ENCODE data around the gene SEC31B.
A peak's percentile ranks its signal among the peaks of the same experiment; 100 is the strongest.

Gene SEC31B

DNA sequence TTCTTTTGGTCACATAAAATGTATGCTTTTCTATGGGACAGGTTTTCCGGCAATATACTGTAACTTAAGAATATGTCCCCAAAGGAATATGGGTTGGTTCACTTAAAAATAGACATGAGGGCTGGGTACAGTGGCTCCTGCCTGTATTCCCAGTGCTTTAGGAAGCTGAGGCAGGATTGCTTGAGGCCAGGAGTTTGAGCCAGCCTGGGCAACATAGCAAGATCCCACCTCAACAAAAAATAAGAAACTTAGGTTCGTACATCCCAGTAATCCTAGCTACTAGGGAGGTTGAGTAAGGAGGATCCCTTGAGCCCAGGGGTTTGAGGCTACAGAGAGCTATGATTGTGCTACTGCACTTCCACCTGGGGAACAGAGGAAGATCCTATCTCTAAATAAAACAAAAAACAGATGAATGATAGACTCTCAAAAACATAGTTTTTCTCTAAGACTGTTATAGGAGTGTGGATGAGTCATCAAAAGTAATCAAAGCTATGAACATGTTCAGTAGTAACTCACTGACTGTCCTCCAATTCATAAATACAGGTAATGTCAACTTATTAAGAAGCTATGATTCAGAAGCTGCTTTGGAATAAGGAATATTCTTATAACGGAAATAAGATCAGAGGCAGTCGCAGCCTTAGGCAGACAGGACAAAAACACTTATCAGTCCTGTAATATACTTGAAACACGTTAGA, 2.6 kb upstream of the SEC31B start:
- H4K20me1 ChIP-seq = peaks cover 0 to 42% (median 17%) of the 10 kb centered on the region in 11 experiments; a peak in 15 of 22 replicates
- H3K9me3 ChIP-seq (replicated peaks in 1 of 11) = no peaks in the 10 kb centered on the region
- H3K4me1 ChIP-seq = peaks cover 0 to 5% (median 2%) of the 10 kb centered on the region in 10 experiments; a peak in 7 of 20 replicates
- H3K4me2 ChIP-seq = no peak overlapping the region
- no peak overlapping the region for H3K9ac ChIP-seq
- H3K36me3 ChIP-seq = peaks cover 49 to 81% (median 69%) of the 10 kb centered on the region in 11 experiments
- TF ChIP-seq Cebpa-rat (IDR thresholded peaks at IDR 0.05) = no peak
- no peaks in the 10 kb centered on the region for H3K27me3 ChIP-seq
- no peak overlapping the region for H3K4me3 ChIP-seq
- no peak overlapping the region for H3K27ac ChIP-seq

DNA sequence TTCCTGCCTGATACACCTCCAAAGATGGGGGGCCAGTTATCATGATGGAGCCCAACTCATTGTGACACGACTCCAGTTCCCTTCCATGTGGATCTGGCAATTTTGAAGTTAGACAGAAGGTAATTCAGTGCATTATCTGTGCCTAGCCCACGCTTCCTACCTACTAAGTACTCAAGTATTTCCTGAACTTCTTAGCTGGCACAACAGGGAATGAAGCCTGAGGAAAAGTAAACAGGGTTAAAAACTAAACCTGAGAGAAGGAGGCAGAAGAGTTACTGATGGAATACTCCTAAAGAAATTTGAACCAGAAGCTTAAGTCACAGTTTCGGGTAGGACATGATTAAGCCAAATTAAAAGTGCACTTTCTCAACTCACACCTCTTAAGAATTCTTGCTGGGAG, 1.1 kb upstream of the SEC31B start:
- Histone ChIP-seq H3K27me3 (no peaks in the 10 kb centered on the region), H3K4me1 (no peaks in the 10 kb centered on the region), H3K4me2 (no peak overlapping the region), H3K9me3 (replicated peaks in 1 of 11) (no peaks in the 10 kb centered on the region), H3K27ac (no peak overlapping the region), H3K4me3 (no peak overlapping the region), H4K20me1 (peaks cover 0 to 38% (median 17%) of the 10 kb centered on the region in 11 experiments; a peak in 15 of 22 replicates), H3K9ac (no peak overlapping the region), H3K36me3 (peaks cover 37 to 81% (median 65%) of the 10 kb centered on the region in 11 experiments)
- no peak for TF ChIP-seq Cebpa-rat (IDR thresholded peaks at IDR 0.05)

DNA sequence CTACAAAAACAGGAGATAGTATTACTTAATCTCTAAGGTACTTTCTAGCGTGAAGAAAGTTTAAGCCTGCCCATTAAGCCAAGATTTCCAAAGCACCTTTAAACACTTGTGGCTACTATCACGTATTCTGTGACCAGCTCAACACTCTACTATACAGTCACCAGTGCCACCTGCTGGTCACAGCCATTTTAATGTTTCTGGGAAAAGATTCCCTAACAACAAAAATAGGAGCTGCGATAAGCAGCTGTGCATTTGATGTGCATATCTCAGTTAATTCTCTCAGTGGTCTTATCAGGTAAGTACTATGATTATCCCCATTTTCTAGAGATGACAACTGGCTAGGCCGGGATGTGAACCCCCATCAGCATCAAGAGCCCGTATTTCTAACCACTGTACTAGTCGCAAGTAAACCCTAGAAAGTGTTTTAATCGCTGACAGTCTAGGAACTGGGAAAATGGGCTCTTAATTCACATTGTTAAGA, 860 bp downstream of the SEC31B start:
- Histone ChIP-seq H3K27me3 (no peaks in the 10 kb centered on the region), H3K9me3 (replicated peaks in 1 of 11) (no peaks in the 10 kb centered on the region), H3K4me3 (no peak overlapping the region), H4K20me1 (peaks cover 0 to 26% (median 11%) of the 10 kb centered on the region in 11 experiments; a peak in 13 of 22 replicates), H3K36me3 (peaks cover 21 to 81% (median 59%) of the 10 kb centered on the region in 11 experiments), H3K4me2 (no peak overlapping the region), H3K9ac (no peak overlapping the region), H3K4me1 (no peaks in the 10 kb centered on the region), H3K27ac (no peak overlapping the region)
- TF ChIP-seq Cebpa-rat (IDR thresholded peaks at IDR 0.05) = no peak

DNA sequence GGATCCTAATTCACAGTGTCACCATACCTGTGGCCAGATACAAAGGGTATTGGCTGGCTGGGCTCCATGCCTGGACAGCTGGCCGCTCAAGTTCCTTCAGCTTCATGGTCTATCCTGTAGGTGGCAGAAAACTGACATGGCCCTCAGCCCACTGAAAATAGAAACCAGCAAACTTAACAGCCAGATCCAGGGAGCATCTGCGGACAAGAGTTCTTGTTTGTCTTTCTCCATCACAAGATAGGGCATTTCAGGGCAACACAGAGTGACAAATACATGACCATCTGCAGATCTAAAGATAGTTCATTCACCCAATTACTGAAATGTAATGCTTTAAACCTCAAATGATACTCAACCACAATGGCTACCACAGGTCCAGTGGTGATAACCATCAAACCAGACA, 2.8 kb downstream of the SEC31B start:
- Histone ChIP-seq H3K9ac (no peak overlapping the region), H3K4me2 (no peak overlapping the region), H3K36me3 (peaks cover 17 to 81% (median 55%) of the 10 kb centered on the region in 11 experiments; a peak in 20 of 22 replicates), H3K4me1 (no peaks in the 10 kb centered on the region), H3K27me3 (no peaks in the 10 kb centered on the region), H4K20me1 (peaks cover 0 to 15% (median 0%) of the 10 kb centered on the region in 11 experiments; a peak in 9 of 22 replicates), H3K4me3 (no peak overlapping the region), H3K9me3 (replicated peaks in 1 of 11) (no peaks in the 10 kb centered on the region), H3K27ac (no peak overlapping the region)
- no peak for TF ChIP-seq Cebpa-rat (IDR thresholded peaks at IDR 0.05)

DNA sequence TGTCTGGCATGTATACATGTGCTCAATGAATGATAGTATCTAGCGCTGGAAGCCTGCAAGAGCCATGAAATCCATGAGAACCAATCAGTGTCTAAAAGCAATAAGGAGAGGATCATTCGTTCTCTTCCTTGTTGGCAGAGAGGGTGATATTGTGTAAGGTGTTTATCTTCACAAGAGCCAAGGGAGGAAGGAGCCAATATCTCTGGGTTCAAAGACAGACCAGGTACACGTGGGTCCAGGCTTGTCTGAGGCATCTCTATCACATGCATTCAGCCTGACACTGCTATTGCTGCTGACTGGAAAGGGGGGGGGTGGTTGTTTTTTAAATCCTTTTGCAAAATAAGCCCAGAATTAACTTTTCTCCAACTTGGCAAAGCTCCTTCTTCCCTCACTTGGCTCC, 4.0 kb downstream of the SEC31B start:
- Histone ChIP-seq H3K9ac (no peak overlapping the region), H3K4me3 (no peak overlapping the region), H4K20me1 (peaks cover 0 to 18% (median 0%) of the 10 kb centered on the region in 11 experiments; a peak in 8 of 22 replicates), H3K4me1 (peaks cover 0 to 10% (median 9%) of the 10 kb centered on the region in 10 experiments; a peak in 16 of 20 replicates), H3K9me3 (replicated peaks in 1 of 11) (no peaks in the 10 kb centered on the region), H3K4me2 (no peak overlapping the region), H3K27me3 (no peaks in the 10 kb centered on the region), H3K36me3 (peaks cover 18 to 80% (median 54%) of the 10 kb centered on the region in 11 experiments; a peak in 20 of 22 replicates), H3K27ac (no peak overlapping the region)
- no peak for TF ChIP-seq Cebpa-rat (IDR thresholded peaks at IDR 0.05)

DNA sequence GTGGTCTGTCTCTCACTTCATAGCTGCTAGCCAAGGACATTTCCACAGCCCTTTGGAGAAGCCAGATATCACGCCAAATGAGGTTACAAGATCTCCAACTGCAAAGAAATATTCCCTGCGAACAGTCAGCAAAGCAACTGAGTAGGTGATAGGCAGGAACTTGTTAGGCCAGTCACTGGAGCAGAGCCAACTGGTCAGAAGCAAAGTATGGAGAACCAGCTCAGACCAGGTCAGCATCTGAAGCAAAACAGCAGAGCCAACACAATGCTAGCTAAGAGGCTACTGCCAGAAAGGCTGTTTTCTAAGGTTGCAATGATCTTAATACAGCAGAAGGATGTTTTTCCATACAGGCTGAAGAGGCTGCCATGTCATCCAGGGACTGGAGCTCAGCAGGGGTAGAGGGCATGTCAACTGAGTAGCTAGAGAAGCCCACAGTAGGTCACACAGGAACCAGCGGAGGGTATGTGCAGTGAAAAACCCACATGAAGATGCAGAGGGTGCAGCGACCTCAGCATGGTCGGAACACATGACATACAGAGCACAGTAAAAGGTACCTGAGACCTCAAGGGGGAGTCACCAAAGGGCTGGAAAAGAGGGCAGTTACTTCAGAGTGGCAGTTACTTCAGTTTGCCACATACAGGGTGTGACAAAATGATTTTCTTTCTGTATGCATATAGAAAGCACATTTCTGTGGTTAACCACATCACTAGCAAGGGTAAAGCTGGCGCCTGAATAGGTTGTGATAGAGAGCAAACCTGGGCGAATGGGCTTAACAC, 8.9 kb downstream of the SEC31B start:
- H3K9me3 ChIP-seq (replicated peaks in 1 of 11) = no peaks in the 10 kb centered on the region
- H3K9ac ChIP-seq = peak overlapping the region in 1 of 11 experiments; percentile 36; a peak in 1 of 22 replicates
- peaks cover 0 to 18% (median 0%) of the 10 kb centered on the region in 11 experiments; a peak in 2 of 22 replicates for H4K20me1 ChIP-seq
- peaks cover 39 to 91% (median 61%) of the 10 kb centered on the region in 11 experiments for H3K36me3 ChIP-seq
- no peak for TF ChIP-seq Cebpa-rat (IDR thresholded peaks at IDR 0.05)
- H3K27me3 ChIP-seq = no peaks in the 10 kb centered on the region
- H3K4me1 ChIP-seq = peaks cover 0 to 13% (median 11%) of the 10 kb centered on the region in 10 experiments; a peak in 16 of 20 replicates
- H3K4me2 ChIP-seq = peak overlapping the region in 8 of 11 experiments; percentile 1 to 48 (median 40); a peak in 12 of 22 replicates
- no peak overlapping the region for H3K27ac ChIP-seq
- H3K4me3 ChIP-seq = no peak overlapping the region

DNA sequence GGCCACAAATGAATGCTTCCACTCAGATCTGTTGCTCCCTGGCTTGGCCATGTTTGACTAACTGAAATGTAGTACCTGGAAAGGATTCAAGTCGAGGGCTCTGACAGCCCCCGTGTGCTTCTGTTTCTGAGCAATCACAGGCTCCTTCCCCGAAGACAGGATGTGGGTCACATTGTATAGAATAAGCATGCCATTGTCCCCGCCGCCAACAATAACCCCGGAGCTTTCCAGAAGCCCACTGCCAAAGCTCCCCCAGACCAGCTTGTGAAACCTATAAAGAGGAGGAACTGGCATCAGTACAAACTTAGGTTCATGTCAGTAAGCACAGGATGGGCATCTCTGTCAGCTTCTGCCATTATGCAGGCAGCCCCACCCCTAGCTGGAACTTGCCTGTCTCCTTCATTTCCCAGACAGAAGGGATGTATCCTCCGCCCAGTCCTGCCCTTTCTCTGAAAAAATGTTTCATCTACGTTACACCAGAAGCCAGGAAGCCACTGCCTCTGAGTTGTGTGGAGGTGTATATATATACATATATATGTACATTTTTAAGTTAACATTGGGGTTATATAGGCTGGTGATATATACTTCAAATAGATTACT, 10.3 kb downstream of the SEC31B start:
- H3K4me1 ChIP-seq = peaks cover 0 to 13% (median 11%) of the 10 kb centered on the region in 10 experiments; a peak in 16 of 20 replicates
- H4K20me1 ChIP-seq = peaks cover 0 to 18% (median 0%) of the 10 kb centered on the region in 11 experiments; a peak in 2 of 22 replicates
- H3K27me3 ChIP-seq = no peaks in the 10 kb centered on the region
- no peaks in the 10 kb centered on the region for H3K9me3 ChIP-seq (replicated peaks in 1 of 11)
- H3K4me2 ChIP-seq = no peak overlapping the region
- H3K36me3 ChIP-seq = peaks cover 49 to 91% (median 63%) of the 10 kb centered on the region in 11 experiments
- TF ChIP-seq Cebpa-rat (IDR thresholded peaks at IDR 0.05) = no peak
- no peak overlapping the region for H3K27ac ChIP-seq
- H3K4me3 ChIP-seq = no peak overlapping the region
- H3K9ac ChIP-seq = 0 out of 22 replicates have a peak overlapping the region, but pooled peaks of 2 of the 11 experiments have one; percentile 15 to 18

DNA sequence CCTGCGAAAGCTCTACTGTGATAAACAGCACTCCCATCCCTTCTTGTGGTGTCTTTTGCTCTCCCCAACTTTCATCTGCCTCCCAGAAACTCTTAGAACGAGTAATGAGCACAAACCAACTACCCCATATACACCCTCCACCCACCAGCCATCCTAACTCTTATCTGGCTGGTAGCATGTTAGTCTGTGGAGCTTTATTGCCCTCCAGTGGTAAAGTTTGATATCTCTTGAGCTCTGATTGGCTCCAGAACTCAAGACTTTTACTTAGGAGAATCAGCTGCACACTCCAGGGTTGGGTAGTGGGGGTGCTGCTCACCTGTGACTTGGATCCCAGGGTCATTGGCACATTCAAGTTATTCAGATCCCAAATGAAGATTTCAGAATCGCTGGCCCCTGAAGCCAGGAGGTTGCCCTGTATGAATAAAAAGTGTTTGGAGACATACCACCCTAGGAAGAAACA, 10.9 kb downstream of the SEC31B start:
- H4K20me1 ChIP-seq = peaks cover 0 to 18% (median 0%) of the 10 kb centered on the region in 11 experiments; a peak in 2 of 22 replicates
- H3K9me3 ChIP-seq (replicated peaks in 1 of 11) = no peaks in the 10 kb centered on the region
- H3K9ac ChIP-seq = 0 out of 22 replicates have a peak overlapping the region, but pooled peaks of 1 of the 11 experiments have one; percentile 15
- peaks cover 51 to 91% (median 68%) of the 10 kb centered on the region in 11 experiments for H3K36me3 ChIP-seq
- no peak overlapping the region for H3K4me3 ChIP-seq
- H3K27me3 ChIP-seq = no peaks in the 10 kb centered on the region
- TF ChIP-seq Cebpa-rat (IDR thresholded peaks at IDR 0.05) = no peak
- H3K4me2 ChIP-seq = no peak overlapping the region
- H3K4me1 ChIP-seq = peaks cover 0 to 13% (median 11%) of the 10 kb centered on the region in 10 experiments; a peak in 16 of 20 replicates
- no peak overlapping the region for H3K27ac ChIP-seq
